Mucosa of rectum (tissue), 2 donors: ENCODE data around the gene AIG1.
"Not testable (repeated sequence)": the region's sequence is repeated elsewhere in the genome, so short reads cannot be mapped to it uniquely, and the experiment has no call there.

Experiments used
- H3K27ac ChIP-seq, 2 donors: one replicate each; pipeline ENCODE4 v1.7.0; 2013; ENCODE audit warnings: inconsistent platforms in 2 of 2, low read depth in 2 of 2, low read length in 2 of 2
- H3K27me3 ChIP-seq, 2 donors: one replicate each; pipeline ENCODE4 v1.7.0; 2013; ENCODE audit warnings: low read length in 2 of 2; ENCODE audit not compliant: control insufficient read depth in 2 of 2, insufficient read depth in 2 of 2
- H3K36me3 ChIP-seq, 2 donors: one replicate each; pipeline ENCODE4 v1.7.0; 2013; ENCODE audit warnings: low read length in 2 of 2; ENCODE audit not compliant: control insufficient read depth in 2 of 2, insufficient read depth in 2 of 2
- H3K4me1 ChIP-seq, 2 donors: one replicate each; pipeline ENCODE4 v1.7.0; 2013; ENCODE audit warnings: low read length in 2 of 2, mild to moderate bottlenecking in 1 of 2; ENCODE audit not compliant: control insufficient read depth in 2 of 2, insufficient read depth in 2 of 2
- H3K4me3 ChIP-seq, 2 donors: one replicate each; pipeline ENCODE4 v1.7.0; 2013; ENCODE audit warnings: low read length in 2 of 2
- H3K9ac ChIP-seq, 2 donors: one replicate each; pipeline ENCODE4 v1.7.0; 2013; ENCODE audit warnings: low read length in 2 of 2, low read depth in 1 of 2, mild to moderate bottlenecking in 1 of 2
- H3K9me3 ChIP-seq, 2 donors: one replicate each; pipeline ENCODE4 v1.7.0; 2013; ENCODE audit warnings: low read length in 2 of 2; ENCODE audit not compliant: control insufficient read depth in 2 of 2
- donor health status: healthy.
- donor health status: Normal muscosa, but diverticular disease.

AIG1 gene

GRCh38 chr6:143068001-143068400 lies 7.3 kb downstream of the AIG1 start:
- no peak overlapping the region for H3K27ac ChIP-seq
- no peak overlapping the region for H3K9ac ChIP-seq
- no peaks in the 10 kb centered on the region for H3K27me3 ChIP-seq
- no peak overlapping the region for H3K4me3 ChIP-seq
- no peaks in the 10 kb centered on the region for H3K36me3 ChIP-seq
- no peaks in the 10 kb centered on the region for H3K4me1 ChIP-seq
- H3K9me3 ChIP-seq = no peaks in the 10 kb centered on the region

DNA sequence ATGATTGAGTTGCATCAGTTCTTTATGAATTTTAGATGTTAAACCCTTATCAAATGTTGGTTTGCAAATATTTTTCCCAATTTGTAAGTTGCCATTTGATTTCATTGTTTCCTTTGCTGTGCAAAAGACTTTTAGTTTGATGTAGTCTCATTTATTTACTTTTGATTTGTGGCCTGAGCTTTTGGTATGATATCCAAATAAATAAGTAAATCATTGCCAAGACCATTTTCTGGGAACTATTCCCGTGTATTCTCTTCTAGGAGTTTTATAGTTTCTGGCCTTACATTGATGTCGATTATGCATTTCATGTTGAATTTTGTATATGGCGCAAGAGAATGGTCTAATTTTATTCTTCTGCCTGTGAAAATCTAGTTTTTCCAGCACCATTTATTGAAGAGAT lies 13.4 kb downstream of the AIG1 start:
- Histone ChIP-seq H3K27ac (no peak overlapping the region), H3K4me1 (no peaks in the 10 kb centered on the region), H3K27me3 (no peaks in the 10 kb centered on the region), H3K4me3 (no peak overlapping the region), H3K9ac (no peak overlapping the region), H3K9me3 (no peaks in the 10 kb centered on the region), H3K36me3 (no peaks in the 10 kb centered on the region)

DNA sequence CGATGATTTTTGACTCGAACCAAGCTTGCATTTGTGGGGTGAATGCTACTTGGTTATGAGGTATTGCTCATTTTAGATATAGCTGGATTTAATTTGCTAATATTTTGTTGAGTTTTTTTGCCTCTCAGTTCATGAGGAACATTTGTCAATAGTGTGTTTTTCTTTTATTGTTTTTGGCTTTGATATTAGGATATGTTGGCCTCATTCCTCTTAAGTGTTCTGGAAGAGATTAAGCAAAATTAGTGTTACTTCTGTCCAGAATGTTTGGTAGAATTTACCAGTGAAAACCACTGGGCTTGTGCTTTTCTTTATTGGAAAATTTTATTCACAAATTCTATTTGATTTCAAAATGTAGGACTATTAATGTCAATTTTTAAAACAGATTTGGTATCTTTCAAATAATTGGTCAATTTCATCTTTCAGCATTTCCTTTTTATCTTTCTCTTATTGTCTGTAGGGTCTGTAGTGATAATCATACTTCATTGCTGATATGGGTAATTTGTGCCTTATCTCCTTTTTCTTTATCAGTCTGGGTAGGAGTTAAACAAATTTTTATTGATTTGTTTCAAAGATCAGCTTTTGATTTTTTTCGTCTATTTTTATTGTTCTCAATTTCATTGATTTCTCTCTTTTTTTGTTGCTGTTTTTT lies 14.1 kb downstream of the AIG1 start:
- H3K27ac ChIP-seq = no peak overlapping the region
- H3K9ac ChIP-seq = no peak overlapping the region
- H3K4me3 ChIP-seq = no peak overlapping the region
- no peaks in the 10 kb centered on the region for H3K36me3 ChIP-seq
- no peaks in the 10 kb centered on the region for H3K9me3 ChIP-seq
- H3K27me3 ChIP-seq = no peaks in the 10 kb centered on the region
- no peaks in the 10 kb centered on the region for H3K4me1 ChIP-seq

DNA sequence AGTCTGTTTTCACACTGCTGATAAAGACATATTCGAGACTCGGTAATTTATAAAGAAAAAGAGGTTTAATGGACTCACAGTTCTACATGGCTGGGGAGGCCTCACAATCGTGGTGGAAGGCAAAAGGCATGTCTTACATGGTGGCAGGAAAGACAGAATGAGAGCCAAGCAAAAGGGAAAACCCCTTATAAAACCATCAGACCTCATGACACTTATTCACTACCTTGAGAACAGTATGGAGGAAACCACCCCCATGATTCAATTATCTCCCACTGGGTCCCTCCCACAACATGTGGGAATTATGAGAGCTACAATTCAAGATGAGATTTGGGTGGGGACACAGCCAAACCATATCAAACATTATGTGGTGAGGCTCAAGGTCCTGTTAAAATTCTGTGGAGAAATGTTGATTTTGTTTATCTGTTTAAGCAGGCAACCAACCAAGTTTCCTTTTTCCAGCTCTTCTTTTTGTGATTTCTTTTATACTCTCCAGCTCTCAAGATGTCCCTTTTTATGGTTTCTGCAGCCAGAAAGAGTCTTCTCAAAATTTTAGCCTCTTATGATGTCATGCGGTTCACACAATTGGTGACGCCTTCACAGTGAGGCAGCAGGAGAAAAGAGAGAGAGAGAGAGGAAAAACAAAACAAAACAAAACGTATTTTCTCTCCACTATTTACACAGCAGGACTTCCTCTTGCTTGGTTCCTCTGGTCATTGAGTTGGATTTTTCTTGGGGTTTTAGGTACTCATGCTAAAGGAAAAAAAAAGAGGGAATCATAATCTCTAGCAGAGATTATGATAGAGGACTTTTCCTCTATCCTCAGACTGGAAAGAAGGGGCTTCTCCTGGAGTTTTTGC lies 18.0 kb downstream of the AIG1 start:
- H3K4me3 ChIP-seq = no peak overlapping the region
- no peak overlapping the region for H3K27ac ChIP-seq
- no peaks in the 10 kb centered on the region for H3K27me3 ChIP-seq
- H3K9me3 ChIP-seq = no peaks in the 10 kb centered on the region
- H3K36me3 ChIP-seq = no peaks in the 10 kb centered on the region
- no peak overlapping the region for H3K9ac ChIP-seq
- H3K4me1 ChIP-seq = no peaks in the 10 kb centered on the region

DNA sequence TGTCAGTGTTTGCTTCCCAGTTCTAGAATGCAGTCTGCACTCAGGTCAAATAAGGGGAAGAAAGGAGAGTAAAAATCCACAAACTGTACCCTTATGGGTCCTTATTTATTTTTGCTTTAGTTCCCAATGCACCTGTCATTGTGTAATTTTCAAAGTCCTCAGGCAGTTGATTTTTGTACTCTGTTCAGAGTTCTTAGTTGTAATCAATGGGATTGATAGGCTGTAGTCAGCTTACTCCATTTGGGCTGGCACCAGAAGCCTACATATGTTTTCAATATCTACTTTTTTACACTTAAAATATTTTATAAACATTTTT lies 18.6 kb downstream of the AIG1 start:
- Histone ChIP-seq H3K27ac (no peak overlapping the region), H3K4me3 (no peak overlapping the region), H3K27me3 (no peaks in the 10 kb centered on the region), H3K4me1 (no peaks in the 10 kb centered on the region), H3K9ac (no peak overlapping the region), H3K9me3 (no peaks in the 10 kb centered on the region), H3K36me3 (no peaks in the 10 kb centered on the region)

GRCh38 chr6:143082274-143082673 lies 21.6 kb downstream of the AIG1 start:
- H3K9me3 ChIP-seq, H3K4me1 ChIP-seq, H3K4me3 ChIP-seq: not testable (repeated sequence)

DNA sequence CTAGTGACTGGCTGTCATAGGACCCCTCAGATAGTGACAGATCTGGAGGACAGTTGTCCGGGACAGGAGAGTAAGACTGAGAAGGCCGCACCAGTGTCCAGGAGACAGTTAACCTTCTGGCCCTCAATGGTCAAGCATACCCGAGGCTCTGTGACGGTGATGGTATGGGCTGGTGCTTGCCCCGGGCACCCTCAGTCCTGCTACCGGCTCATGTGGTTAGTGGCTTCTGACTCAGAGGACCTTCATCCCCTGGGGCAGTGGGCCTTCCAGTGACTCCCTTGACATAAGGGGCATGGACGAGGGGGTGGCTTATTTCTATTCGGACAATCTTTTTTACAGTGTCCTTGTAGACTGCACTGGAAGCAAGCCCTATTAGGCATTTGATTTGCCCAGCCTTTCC lies 23.3 kb downstream of the AIG1 start:
- not testable (repeated sequence) for H3K9me3 ChIP-seq, H3K4me3 ChIP-seq, H3K36me3 ChIP-seq, H3K4me1 ChIP-seq, H3K27ac ChIP-seq, H3K27me3 ChIP-seq, H3K9ac ChIP-seq

More at GRCh38 chr6:143082274-143082673, 21.6 kb downstream of the AIG1 start:
- not testable (repeated sequence) for H3K27ac ChIP-seq, H3K27me3 ChIP-seq, H3K9ac ChIP-seq, H3K36me3 ChIP-seq

DNA sequence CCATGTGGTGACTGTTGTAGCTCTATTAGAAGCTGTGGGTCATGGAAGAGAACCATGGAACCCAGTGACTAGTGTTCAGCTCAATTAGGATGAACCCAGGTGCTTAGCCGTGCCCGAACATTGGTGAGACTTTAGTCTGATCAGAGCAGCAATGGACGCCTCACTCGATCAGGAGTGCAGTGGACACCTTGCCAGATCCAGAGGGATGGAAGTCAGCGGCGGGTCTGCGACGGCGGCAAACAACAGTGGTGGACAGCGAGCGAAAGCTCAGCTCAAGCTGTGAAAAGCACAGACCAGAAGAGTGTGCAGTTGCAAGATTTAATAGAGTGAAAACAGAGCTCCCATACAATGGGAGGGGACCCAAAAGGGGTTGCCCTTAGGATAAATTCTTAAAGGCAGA lies 26.6 kb downstream of the AIG1 start:
- H3K36me3 ChIP-seq, H3K4me3 ChIP-seq, H3K9me3 ChIP-seq, H3K4me1 ChIP-seq, H3K27ac ChIP-seq, H3K27me3 ChIP-seq, H3K9ac ChIP-seq: not testable (repeated sequence)

GRCh38 chr6:143087856-143088255 lies 27.2 kb downstream of the AIG1 start:
- Histone ChIP-seq H3K27ac (no peak overlapping the region), H3K4me3 (no peak overlapping the region)

GRCh38 chr6:143090314-143091044 lies 29.8 kb downstream of the AIG1 start:
- Histone ChIP-seq H3K4me1 (no peaks in the 10 kb centered on the region), H3K27me3 (no peaks in the 10 kb centered on the region), H3K27ac (no peak overlapping the region), H3K9me3 (no peaks in the 10 kb centered on the region), H3K36me3 (no peaks in the 10 kb centered on the region), H3K4me3 (no peak overlapping the region), H3K9ac (no peak overlapping the region)

More at GRCh38 chr6:143087856-143088255, 27.2 kb downstream of the AIG1 start:
- H3K4me1 ChIP-seq = no peaks in the 10 kb centered on the region
- H3K36me3 ChIP-seq = no peaks in the 10 kb centered on the region
- H3K9ac ChIP-seq = no peak overlapping the region
- no peaks in the 10 kb centered on the region for H3K27me3 ChIP-seq
- H3K9me3 ChIP-seq = no peaks in the 10 kb centered on the region
